ENCODE measurements around the gene OTOGL. TPM values are rescaled to one million over a fixed set of nuclear protein-coding genes. Genes with fewer than 3 reads are reported as not detected.

The OTOGL gene
- total RNA-seq, 3 donors from 2014 or later = 0.10 to 0.66 (median 0.61) TPM

GRCh38 chr12:80269803-80270552 lies 170.6 kb downstream of the OTOGL start:
- no peak overlapping the region for H3K4me3 ChIP-seq

GRCh38 chr12:80271780-80272179 lies 172.4 kb downstream of the OTOGL start:
- DNase-seq (no peak), ATAC-seq (no peak)
- TF ChIP-seq, protein P1, sequence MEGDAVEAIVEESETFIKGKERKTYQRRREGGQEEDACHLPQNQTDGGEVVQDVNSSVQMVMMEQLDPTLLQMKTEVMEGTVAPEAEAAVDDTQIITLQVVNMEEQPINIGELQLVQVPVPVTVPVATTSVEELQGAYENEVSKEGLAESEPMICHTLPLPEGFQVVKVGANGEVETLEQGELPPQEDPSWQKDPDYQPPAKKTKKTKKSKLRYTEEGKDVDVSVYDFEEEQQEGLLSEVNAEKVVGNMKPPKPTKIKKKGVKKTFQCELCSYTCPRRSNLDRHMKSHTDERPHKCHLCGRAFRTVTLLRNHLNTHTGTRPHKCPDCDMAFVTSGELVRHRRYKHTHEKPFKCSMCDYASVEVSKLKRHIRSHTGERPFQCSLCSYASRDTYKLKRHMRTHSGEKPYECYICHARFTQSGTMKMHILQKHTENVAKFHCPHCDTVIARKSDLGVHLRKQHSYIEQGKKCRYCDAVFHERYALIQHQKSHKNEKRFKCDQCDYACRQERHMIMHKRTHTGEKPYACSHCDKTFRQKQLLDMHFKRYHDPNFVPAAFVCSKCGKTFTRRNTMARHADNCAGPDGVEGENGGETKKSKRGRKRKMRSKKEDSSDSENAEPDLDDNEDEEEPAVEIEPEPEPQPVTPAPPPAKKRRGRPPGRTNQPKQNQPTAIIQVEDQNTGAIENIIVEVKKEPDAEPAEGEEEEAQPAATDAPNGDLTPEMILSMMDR (IDR thresholded peaks at IDR 0.05) = no peak
- intact Hi-C loops (cut with DNase I, micrococcal nuclease) = loop anchor here (5.0 kb wide), 2 partner anchors 74 to 79 kb away; no protein-coding TSS in a partner anchor
- H3K4me1 ChIP-seq (ENCODE audit: low read depth) = no peaks in the 10 kb centered on the region
- no peak overlapping the region for H3K4me3 ChIP-seq
- H3K36me3 ChIP-seq (ENCODE audit: low read depth) = no peaks in the 10 kb centered on the region
- no peaks in the 10 kb centered on the region for H3K9me3 ChIP-seq

More at GRCh38 chr12:80269803-80270552, 170.6 kb downstream of the OTOGL start:
- DNase-seq (peak in 1 of 3 donors; percentile 11), ATAC-seq (peak; percentile 44)
- no peaks in the 10 kb centered on the region for H3K4me1 ChIP-seq (ENCODE audit: low read depth)
- intact Hi-C loops (cut with DNase I, micrococcal nuclease) = loop anchor here (5.0 kb wide), 2 partner anchors 73 to 78 kb away; no protein-coding TSS in a partner anchor
- no peaks in the 10 kb centered on the region for H3K36me3 ChIP-seq (ENCODE audit: low read depth)
- TF ChIP-seq, protein P1 (IDR thresholded peaks at IDR 0.05) = no peak
- no peaks in the 10 kb centered on the region for H3K9me3 ChIP-seq

- ATAC-seq (no peak), DNase-seq (no peak)
- Histone ChIP-seq H3K4me1 (ENCODE audit: low read depth) (no peaks in the 10 kb centered on the region), H3K9me3 (no peaks in the 10 kb centered on the region), H3K4me3 (no peak overlapping the region), H3K36me3 (ENCODE audit: low read depth) (no peaks in the 10 kb centered on the region)
- TF ChIP-seq, protein P1 (IDR thresholded peaks at IDR 0.05) = no peak
- intact Hi-C loops (cut with DNase I, micrococcal nuclease) = loop anchor here (5.0 kb wide), 2 partner anchors 75 to 80 kb away; no protein-coding TSS in a partner anchor
Measured at GRCh38 chr12:80272387-80272915, 173.1 kb downstream of the OTOGL start.

- TF ChIP-seq, protein P1 (IDR thresholded peaks at IDR 0.05) = no peak
- Histone ChIP-seq H3K4me1 (ENCODE audit: low read depth) (no peaks in the 10 kb centered on the region), H3K36me3 (ENCODE audit: low read depth) (no peaks in the 10 kb centered on the region), H3K9me3 (no peaks in the 10 kb centered on the region), H3K4me3 (no peak overlapping the region)
- DNase-seq = no peak
- no peak for ATAC-seq
- intact Hi-C loops (cut with DNase I, micrococcal nuclease) = loop anchor here (5.0 kb wide), 2 partner anchors 76 to 81 kb away; no protein-coding TSS in a partner anchor
Measured at GRCh38 chr12:80273144-80273543, 173.8 kb downstream of the OTOGL start.

GRCh38 chr12:80277732-80278131 lies 178.4 kb downstream of the OTOGL start:
- TF ChIP-seq, protein P1 (IDR thresholded peaks at IDR 0.05) = no peak
- DNase-seq (no peak), ATAC-seq (no peak)
- Histone ChIP-seq H3K4me3 (no peak overlapping the region), H3K4me1 (ENCODE audit: low read depth) (no peaks in the 10 kb centered on the region), H3K9me3 (no peaks in the 10 kb centered on the region), H3K36me3 (ENCODE audit: low read depth) (no peaks in the 10 kb centered on the region)
- intact Hi-C loops (cut with DNase I, micrococcal nuclease) = no loop called here

All from mucosa of descending colon (tissue), 3 donors.